CD4-positive, alpha-beta T cell treated with Interleukin-4 for 1 hour (primary cell): Measurements from ENCODE around the gene MED12L.
A peak's percentile ranks its signal among the peaks of the same experiment; 100 is the strongest.
"Not testable (repeated sequence)": the region's sequence is repeated elsewhere in the genome, so short reads cannot be mapped to it uniquely, and the experiment has no call there.

ENCODE experiments used
- DNase-seq, 2 donors: peaks; one replicate each; pipeline ENCODE4 v3.0.0-alpha.2; 2020 to 2022

MED12L gene

DNA sequence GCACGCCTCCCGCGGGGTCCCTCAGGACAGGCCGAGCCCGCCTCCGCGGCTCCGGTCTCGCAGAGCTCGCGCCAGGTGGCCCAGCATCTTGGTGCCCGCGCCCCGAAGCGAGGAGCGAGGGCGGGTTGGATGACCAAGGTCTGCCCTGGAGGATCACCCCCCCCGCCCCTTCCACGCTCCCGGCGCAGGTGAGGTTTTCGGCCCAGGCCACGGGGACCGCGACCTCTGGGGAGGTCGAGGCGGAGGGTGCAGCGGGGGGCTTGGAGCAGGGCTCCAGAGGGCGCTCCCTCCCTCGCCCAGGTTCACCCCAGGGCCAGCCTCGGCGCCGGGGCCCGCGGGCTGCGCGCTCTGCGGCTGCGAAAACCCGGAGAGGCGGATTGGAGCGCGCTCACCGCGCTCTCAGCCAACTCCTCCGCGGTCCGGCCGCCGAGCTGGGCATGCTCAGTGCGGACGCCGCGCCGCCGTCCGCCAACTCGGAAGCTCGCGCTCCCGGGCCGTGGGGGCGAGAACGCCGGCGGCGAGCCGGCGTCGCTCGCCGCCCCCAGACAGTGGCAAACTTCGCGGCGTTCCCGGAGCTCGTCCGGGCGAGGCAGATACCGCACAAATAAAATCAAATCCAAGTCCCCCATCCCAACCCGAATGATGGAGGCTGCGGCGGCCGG, at the start of gene MED12L:
Gene MED12L, plus strand, starts transcription at position 438 of the 662 bp plus-strand sequence. CDS start 1,263 bp downstream, outside the sequence.
- DNase-seq, result peak; percentile 38 to 48

- no peak for DNase-seq
These were observed 47.6 kb upstream of the MED12L start for GRCh38 chr3:151037746-151038477.

DNA sequence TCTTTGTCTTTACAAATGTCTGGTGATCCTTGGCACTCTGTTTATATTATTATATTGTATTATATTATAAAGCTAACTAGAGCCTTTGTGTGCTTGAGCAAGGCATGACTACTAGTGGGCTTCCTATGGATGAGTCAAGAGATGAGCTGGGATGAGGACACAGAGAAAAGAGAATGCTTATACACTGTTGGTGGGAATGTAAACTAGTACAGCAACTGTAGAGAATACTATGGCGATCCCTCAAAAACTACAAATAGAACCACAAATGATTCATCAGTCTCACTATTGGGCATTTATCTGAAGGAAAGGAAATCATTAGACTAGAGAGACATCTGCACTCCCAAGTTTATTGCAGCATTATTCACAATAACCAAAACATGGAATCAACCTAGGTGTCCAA, 40.8 kb upstream of the MED12L start:
- DNase-seq, result no peak

- no peak for DNase-seq
These were observed 37.8 kb upstream of the MED12L start for GRCh38 chr3:151047636-151048035.

DNA sequence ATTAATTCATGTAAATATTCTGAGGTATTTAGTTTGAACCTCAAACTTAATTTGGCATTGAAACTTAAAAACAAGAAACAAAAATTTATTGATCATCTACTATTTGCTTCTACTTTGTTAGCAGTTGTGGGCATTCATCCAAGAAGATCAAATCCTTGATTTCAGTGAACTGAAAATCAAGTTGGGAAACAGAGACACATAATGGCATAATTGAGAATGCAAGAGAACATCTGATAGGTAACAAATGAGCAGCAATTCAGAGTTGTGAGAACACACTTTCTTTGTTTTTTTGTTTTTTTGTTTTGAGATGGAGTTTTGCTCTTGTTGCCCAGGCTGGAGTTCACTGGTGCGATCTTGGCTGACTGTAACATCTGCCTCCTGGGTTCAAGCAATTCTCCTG, 33.9 kb upstream of the MED12L start:
- no peak for DNase-seq

GRCh38 chr3:151052346-151052745, 33.1 kb upstream of the MED12L start:
- no peak for DNase-seq

DNA sequence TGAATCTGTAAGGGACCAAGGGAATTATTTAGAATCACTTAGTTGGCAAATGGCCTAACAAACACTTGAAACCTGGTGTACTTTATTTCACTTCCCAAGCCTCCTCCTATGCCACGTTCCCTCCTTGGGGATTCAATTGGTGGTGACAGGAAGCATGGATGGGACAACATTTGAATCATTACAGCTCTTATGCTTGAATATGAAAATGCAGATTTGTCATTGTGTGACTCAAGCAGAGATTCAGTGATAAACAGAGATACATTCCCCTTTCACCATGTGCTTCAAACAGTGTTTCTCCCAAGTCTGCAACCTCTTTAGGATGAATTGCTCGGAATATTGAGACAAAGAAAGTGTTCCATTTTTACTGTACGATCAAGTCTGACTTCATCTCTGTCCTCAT, 32.7 kb upstream of the MED12L start:
- no peak for DNase-seq

DNA sequence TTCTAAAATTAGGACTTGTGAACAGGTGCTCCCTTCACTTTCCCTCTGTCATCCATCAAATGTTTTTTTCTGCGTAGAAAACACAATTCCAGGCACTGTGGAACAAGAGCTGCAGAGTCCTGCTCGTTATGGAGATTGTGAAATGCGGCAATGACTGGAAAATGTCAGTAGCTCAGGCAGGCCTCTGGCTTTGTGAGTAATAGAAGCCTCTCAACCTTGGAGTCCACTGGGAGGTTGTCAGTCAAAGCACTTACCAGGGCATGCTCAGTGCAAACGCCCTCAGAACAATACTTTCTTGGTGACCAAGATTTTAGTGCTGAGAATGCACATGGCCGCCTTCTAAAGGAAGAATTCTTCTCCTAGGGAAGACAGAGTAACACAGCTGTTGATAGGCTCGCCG, 26.7 kb upstream of the MED12L start:
- no peak for DNase-seq

DNA sequence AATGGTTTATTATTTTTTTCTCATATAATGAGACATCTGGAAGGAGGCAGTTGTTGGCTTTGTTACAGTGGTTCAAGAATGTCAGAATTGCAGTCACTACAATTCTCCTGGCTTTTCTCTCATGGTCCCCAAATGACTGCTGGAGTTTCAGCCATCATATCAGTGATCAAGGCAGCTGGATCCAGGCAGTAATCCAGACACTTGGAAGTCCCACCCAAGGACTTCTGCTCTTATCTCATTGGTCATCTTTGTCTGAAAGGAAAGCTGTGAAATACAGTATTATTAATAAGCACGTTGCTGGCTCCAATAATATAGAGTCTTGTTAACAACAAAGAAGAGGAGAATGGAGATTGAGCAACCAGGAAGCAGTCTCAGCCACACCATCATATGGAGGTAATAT, 22.9 kb upstream of the MED12L start:
- DNase-seq, result no peak

DNA sequence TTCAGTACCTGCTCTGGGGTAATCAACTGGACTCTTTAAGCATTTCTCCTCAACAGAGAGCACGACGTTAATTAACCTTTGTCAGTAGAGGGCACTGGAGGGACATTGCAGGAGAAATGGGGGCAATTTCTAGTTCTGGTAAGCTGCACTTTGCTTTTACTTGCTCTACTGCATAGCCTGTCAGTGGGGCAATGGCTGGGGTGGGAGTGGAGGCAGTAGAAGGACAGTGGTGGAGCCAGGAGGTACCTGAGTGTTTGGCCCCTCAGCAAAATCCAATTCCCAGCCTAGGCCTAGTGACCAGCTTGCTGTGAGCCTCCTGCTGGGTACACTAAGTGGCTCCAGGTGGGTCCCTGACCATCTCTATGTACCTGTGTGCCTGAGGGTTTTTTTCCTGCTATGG, 18.3 kb upstream of the MED12L start:
- DNase-seq, result no peak

- not testable (repeated sequence) for DNase-seq
These were observed 12.6 kb upstream of the MED12L start for GRCh38 chr3:151072842-151073241.

GRCh38 chr3:151074256-151074655, 11.2 kb upstream of the MED12L start:
- DNase-seq, result no peak

GRCh38 chr3:151075869-151076562, 9.4 kb upstream of the MED12L start:
- DNase-seq, result no peak

- no peak for DNase-seq
These were observed 8.8 kb upstream of the MED12L start for GRCh38 chr3:151076626-151077025.

DNA sequence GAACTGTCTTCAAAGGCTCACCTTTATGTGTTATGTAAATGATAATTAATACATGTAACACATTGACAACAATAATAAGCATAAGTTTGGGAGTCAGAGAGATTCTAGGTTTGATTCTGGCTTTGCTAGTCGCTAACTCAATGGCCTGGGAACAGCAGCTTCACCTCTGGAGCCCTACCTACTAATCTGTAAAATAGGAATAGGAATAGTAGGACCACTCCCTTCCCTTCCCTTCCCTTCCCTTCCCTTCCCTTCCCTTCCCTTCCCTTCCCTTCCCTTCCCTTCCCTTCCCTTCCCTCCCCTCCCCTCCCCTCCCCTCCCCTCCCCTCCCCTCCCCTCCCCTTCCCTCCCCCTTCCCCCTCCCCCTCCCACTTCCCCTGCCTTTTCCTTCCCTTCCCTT, 4.4 kb upstream of the MED12L start:
- DNase-seq, result not testable (repeated sequence)

DNA sequence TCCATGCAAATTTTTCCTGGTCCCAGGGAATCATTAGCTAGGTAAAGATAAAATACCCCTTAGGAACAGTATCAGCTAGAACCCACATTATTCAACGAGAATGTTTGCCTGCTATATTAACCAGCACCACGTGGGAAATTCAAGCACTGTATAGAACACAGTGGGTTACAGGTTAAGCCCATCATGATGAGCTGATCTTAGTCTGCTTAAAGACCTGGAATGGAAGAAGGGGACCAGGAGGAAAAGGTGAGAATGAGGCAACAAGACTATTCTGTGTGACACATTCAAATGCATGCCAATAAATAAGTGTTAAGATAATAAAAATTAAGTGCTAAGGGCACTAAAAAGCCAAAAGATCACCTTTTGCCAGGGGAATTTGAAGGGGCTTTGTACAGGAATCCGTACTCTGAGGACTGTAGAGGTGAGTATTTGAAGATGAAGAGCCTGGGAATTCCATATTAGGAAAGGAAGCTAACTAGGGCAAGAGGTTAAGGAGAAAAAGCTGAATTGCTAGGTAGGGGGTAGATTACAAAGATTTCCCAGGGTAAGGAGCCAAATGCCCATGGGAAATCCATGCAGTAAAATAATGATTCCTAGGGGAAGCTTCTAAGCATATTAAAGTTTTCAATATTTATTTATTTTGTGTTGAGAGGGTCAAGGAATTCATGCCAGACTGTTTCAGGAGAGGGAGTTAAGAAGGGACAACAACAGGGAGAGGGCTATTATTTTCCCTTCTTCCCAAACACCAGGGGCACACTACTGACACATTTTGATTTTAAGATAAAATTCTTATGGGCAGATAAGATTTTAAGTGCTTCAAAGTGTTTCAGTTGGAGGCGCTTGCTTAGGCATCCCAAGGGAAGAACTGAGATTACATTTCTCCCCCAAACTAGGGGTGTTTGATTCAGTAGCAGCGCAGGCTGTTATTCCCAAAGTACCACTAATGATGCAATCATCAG, 2.3 kb upstream of the MED12L start:
- DNase-seq, result no peak

- no peak for DNase-seq
These were observed 604 bp upstream of the MED12L start for GRCh38 chr3:151084893-151085226.

GRCh38 chr3:151085889-151086483, 522 bp downstream of the MED12L start:
- DNase-seq, result peak in 1 of 2 donors; percentile 3

DNA sequence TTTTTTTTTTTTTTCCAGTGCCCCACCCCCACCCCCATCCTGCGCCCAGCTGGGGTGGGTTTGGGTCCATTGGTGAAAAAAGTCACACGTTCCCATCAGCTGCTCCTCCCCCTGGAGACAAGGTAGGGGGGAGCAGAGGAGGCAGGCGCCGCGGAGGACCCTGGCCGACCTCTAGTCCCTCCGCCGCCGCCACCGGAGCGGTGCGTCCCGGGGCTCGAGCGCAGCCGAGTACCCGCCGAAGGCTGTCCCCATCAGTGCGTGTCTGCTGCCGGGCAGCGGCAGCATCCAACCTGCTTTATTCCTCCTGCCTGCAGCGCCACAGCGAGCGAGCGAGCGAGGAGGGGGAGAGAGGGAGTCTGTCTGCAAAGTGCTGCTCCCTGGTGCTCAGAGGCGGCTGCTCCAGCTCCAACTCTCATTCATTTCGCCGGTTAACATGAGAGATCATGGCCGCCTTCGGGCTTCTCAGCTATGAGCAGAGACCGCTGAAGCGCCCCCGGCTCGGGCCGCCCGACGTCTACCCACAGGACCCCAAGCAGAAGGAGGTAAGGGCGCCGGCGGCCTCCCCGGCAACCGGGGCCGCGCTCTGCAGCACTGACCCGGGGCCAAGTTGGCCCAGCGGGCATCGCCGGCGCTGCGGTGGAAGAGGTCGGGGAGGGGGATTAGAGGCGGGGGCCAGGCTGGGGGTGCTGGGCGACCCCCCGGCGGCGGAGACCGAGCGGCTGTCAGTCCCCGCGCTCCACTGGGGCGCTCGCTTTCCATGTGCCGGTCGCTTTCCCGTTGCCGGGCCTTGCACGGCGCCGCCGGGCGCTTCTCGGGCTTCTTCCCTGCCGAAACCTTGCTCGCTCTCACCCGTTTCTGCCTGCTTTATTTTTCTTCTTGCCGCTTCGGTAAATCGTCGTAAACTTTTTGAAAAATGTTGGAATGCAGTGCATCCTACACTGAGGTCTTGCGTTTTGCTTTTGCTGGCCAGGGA, 1.3 kb downstream of the MED12L start:
- peak; percentile 68 to 69 for DNase-seq

DNA sequence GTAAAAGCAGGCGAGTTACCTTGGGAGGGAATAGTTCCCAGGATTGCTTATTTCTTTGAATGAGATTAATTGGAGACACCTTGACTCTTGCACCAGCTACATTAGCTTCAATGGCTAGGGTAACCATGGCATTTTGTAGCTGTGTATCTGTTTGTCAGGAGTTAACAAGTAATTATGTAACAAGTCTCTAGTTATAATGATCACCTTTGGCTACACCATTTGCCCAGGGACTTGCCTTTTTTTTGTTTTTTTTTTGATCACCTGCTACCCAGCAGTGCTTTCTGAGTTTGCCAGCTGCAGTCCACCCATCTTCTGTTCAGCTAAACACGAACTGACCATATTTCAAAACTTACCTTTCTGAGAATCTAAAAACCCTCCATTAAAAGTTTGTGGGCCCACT, 2.2 kb downstream of the MED12L start:
- no peak for DNase-seq

DNA sequence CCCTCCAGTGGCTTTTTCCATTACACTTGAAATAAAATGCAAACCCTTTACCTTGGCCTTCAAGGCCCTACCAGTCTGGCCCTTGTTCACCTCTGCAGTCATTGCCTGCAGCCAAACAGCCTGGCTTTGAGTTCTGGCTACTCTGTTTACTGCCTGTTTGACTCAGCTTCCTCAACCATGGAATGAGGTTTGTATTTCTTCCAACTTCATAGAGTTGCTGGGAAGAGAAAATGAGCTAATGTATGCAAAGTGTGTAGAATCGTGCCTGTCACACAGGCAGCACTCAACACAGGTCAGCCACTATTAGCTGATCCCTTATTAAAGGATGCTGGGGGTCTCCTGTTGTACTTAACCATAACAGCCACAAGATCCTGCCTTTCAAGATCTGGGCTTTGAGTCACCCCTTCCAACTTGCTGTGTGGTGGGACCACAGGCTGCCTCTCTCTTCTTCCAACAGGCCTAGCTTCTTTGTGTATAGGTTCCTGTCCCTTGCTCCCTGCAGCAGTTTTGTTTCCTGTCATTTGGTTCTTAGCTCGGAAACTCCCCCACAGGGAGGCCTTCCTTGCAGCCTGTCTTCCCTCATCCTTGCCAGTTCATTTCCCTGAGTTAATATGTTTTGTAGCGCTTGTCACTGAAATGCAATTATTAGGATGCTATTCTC, 6.4 kb downstream of the MED12L start:
- no peak for DNase-seq
